ENCODE measurements around the gene DISP3. TPM values are rescaled to one million over a fixed set of nuclear protein-coding genes. Genes with fewer than 3 reads are reported as not detected.
"Not testable (repeated sequence)": the region's sequence is repeated elsewhere in the genome, so short reads cannot be mapped to it uniquely, and the experiment has no call there.

The DISP3 gene
- polyA plus RNA-seq, 4 donors, result 0.88 to 2.4 (median 2.0) TPM

- DNase-seq (ENCODE audit: low read depth in 4 of 4, low spot score in 2 of 4), result no peak
Measured at GRCh38 chr1:11569954-11570353, 91.0 kb downstream of the DISP3 start.

GRCh38 chr1:11570821-11571380 is 91.9 kb downstream of the DISP3 start:
- no peak for DNase-seq (ENCODE audit: low read depth in 4 of 4, low spot score in 2 of 4)

- no peak for DNase-seq (ENCODE audit: low read depth in 4 of 4, low spot score in 2 of 4)
Measured at GRCh38 chr1:11571906-11572616, 93.1 kb downstream of the DISP3 start.

GRCh38 chr1:11573116-11573692 is 94.2 kb downstream of the DISP3 start:
- DNase-seq (ENCODE audit: low read depth in 4 of 4, low spot score in 2 of 4), result no peak

DNA sequence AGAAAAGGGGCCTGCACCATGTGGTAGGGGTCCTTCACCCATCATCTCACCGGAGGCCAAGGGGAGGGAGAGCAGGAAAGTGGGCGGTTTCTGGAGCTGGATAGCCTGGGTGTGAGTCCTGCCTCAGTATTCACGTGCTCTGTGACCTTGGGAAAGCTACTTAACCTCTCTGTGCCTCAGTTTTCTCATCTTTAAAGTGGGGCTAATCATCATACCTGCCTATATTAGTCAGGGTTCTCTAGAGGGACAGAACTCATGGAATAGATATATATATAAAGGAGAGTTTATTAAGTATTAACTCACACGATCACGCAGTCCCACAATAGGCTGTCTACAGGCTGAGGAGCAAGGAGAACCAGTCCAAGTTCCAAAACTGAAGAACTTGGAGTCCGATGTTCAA is 96.6 kb downstream of the DISP3 start:
- DNase-seq (ENCODE audit: low read depth in 4 of 4, low spot score in 2 of 4), result no peak

DNA sequence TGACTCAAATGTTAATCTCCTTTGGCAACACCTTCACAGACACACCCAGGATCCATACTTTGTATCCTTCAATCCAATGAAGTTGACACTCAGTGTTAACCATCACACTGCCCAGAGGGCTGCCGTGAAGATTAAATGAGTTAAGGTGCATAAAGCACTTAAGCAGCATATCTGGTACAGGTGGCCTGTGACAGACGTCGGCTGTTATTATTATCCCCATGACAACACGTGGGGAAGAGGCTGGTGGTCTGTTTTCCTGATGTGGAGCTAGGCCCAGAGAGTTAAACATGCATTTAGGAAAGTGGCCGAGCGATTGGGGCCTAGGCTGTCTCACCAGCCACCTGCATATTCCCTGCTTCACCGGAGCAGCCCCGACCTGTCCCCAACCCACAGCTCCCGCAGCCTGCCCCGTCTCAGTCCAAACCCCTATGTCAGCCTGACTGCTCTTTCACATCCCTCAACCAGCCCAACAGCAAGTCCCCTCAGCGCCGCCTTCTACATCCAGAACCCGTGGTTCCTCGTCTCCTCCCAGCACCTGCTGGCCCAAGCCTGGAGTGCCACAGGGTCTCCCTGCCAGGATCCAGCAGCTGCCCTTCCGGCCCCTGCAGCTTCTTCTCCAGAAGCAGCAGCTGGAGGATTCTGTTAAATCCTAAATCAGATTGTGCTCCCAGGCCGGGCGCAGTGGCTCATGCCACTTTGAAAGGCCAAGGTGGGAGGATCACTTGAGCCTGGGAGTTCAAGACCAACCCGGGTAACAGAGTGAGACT is 97.3 kb downstream of the DISP3 start:
- DNase-seq (ENCODE audit: low read depth in 4 of 4, low spot score in 2 of 4), result no peak

DNA sequence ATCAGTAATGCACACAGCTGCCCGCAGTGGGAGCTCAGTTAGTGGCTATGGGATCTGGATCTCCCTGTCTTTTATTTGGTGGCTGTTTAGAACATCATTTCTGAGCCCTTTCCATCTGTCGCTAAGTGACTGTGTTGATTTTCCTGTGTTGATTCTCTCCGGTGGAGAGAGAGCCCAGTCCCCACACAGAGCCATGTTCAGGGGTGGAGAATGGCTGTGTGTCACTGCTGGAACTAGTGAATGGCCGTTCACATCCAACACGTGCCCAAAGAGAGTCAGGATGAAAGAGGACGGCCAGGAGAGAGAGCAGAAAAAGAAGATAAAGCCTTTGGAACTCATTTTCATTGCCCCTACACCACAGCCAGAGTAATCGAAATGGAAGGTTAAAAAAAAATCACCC is 99.0 kb downstream of the DISP3 start:
- no peak for DNase-seq (ENCODE audit: low read depth in 4 of 4, low spot score in 2 of 4)

GRCh38 chr1:11579506-11579905 is 100.6 kb downstream of the DISP3 start:
- DNase-seq (ENCODE audit: low read depth in 4 of 4, low spot score in 2 of 4), result no peak

DNA sequence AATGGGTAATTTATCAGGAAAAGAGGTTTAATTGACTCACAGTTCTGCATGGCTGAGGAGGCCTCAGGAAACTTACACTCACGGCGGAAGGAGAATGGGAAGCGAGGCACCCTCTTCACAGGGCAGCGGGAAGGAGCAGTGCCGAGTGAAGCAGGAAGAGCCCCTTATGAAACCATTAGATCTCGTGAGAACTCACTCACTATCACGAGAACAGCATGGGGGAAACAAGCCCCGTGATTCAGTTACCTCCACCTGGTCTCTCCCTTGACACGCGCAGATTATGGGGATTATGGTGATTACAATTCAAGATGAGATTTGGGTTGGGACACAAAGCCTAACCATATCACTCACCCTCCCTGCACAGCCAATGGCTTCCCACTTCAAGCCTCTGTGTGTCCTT is 101.1 kb downstream of the DISP3 start:
- not testable (repeated sequence) for DNase-seq (ENCODE audit: low read depth in 4 of 4, low spot score in 2 of 4)

GRCh38 chr1:11581445-11581991 is 102.6 kb downstream of the DISP3 start:
- DNase-seq (ENCODE audit: low read depth in 4 of 4, low spot score in 2 of 4), result no peak

- DNase-seq (ENCODE audit: low read depth in 4 of 4, low spot score in 2 of 4), result no peak
Measured at GRCh38 chr1:11585389-11585788, 106.4 kb downstream of the DISP3 start.

Other genes with a start within 250 kb of the DISP3 start
- gene MTOR, start 216.6 kb upstream of the DISP3 start, polyA plus RNA-seq (ENCODE audit: insufficient read length in 4 of 4), result 10 to 100 TPM; 33.8 to 49.1 (median 41.6) TPM
- gene UBIAD1, start 206.0 kb upstream of the DISP3 start, polyA plus RNA-seq (ENCODE audit: insufficient read length in 4 of 4), result 10 to 100 TPM; 14.8 to 19.1 (median 16.5) TPM
- 1 to 10 TPM; 1.4 to 1.7 (median 1.5) TPM for gene FBXO2, start 175.3 kb downstream of the DISP3 start, polyA plus RNA-seq (ENCODE audit: insufficient read length in 4 of 4)
- 10 to 100 TPM; 13.7 to 23.2 (median 18.5) TPM for gene FBXO44, start 175.7 kb downstream of the DISP3 start, polyA plus RNA-seq (ENCODE audit: insufficient read length in 4 of 4)
- 1 to 10 TPM; 3.1 to 5.2 (median 4.2) TPM for gene FBXO6, start 185.0 kb downstream of the DISP3 start, polyA plus RNA-seq (ENCODE audit: insufficient read length in 4 of 4)
- 10 to 100 TPM; 38.7 to 55.0 (median 48.0) TPM for gene MAD2L2, start 202.0 kb downstream of the DISP3 start, polyA plus RNA-seq (ENCODE audit: insufficient read length in 4 of 4)
- 1 to 10 TPM in 3 of 4 donors, under 1 TPM in 1; 0.68 to 1.2 (median 1.2) TPM for gene DRAXIN, start 212.6 kb downstream of the DISP3 start, polyA plus RNA-seq (ENCODE audit: insufficient read length in 4 of 4)